Measurements from ENCODE around the gene HDC. TPM values are rescaled to one million over a fixed set of nuclear protein-coding genes. Genes with fewer than 3 reads are reported as not detected.
A peak's percentile ranks its signal among the peaks of the same experiment; 100 is the strongest.

Gene HDC
- total RNA-seq, 6 donors from 2014 or later: 0.30 to 6.3 (median 3.4) TPM

- peak overlapping the region in 1 of 4 donors; percentile 37 for H3K27ac ChIP-seq
- no peaks in the 10 kb centered on the region for H3K27me3 ChIP-seq
- ATAC-seq (ENCODE audit: low FRiP score in 2 of 2) (peak in 1 of 2 donors; percentile 46), DNase-seq (no peak)
- TF ChIP-seq EP300 (IDR thresholded peaks at IDR 0.05) (no peak), POLR2A (IDR thresholded peaks at IDR 0.05) (no peak), POLR2AphosphoS5 (IDR thresholded peaks at IDR 0.05) (no peak)
- TF ChIP-seq, protein P1, sequence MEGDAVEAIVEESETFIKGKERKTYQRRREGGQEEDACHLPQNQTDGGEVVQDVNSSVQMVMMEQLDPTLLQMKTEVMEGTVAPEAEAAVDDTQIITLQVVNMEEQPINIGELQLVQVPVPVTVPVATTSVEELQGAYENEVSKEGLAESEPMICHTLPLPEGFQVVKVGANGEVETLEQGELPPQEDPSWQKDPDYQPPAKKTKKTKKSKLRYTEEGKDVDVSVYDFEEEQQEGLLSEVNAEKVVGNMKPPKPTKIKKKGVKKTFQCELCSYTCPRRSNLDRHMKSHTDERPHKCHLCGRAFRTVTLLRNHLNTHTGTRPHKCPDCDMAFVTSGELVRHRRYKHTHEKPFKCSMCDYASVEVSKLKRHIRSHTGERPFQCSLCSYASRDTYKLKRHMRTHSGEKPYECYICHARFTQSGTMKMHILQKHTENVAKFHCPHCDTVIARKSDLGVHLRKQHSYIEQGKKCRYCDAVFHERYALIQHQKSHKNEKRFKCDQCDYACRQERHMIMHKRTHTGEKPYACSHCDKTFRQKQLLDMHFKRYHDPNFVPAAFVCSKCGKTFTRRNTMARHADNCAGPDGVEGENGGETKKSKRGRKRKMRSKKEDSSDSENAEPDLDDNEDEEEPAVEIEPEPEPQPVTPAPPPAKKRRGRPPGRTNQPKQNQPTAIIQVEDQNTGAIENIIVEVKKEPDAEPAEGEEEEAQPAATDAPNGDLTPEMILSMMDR (IDR thresholded peaks at IDR 0.05): no peak
- 61 to 64% methylated on average over 3 of the region's 3 CpGs for WGBS, 2 donors
- H3K4me1 ChIP-seq: peaks cover 0 to 8% (median 2%) of the 10 kb centered on the region in 4 donors
- H3K36me3 ChIP-seq: no peaks in the 10 kb centered on the region
- H3K9me3 ChIP-seq: no peaks in the 10 kb centered on the region
- no peak overlapping the region for H3K4me3 ChIP-seq
Measured at GRCh38 chr15:50257924-50258323, 7.6 kb downstream of the HDC start.

DNA sequence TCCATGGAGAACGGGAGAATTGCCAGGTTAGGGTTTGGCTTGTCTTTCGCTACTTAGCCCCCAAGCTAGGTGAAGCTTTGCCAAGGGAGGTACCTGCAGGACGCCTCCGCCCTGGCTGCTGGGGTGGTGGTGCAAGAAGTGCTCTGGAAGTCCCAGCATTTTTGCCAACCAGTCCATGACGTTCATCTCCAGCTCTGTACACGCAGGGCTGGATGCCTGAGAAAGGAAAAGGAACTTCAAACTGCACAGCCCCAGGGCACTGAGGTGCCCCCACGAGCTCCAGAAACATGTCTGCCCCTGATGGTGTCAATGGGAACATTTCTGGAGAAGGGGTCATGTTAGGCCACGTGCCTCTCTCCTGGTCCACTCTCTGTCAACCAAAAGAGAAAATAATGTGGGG is 8.2 kb downstream of the HDC start:
- 76 to 86% methylated on average over 7 to 8 of the region's 8 CpGs for WGBS, 2 donors
- Histone ChIP-seq H3K27me3 (no peaks in the 10 kb centered on the region), H3K36me3 (no peaks in the 10 kb centered on the region), H3K4me1 (peaks cover 0 to 4% (median 2%) of the 10 kb centered on the region in 4 donors), H3K9me3 (no peaks in the 10 kb centered on the region), H3K27ac (peak overlapping the region in 1 of 4 donors; percentile 37), H3K4me3 (no peak overlapping the region)
- ATAC-seq (ENCODE audit: low FRiP score in 2 of 2) (no peak), DNase-seq (peak in 1 of 2 donors; percentile 20)
- TF ChIP-seq, protein P1 (IDR thresholded peaks at IDR 0.05): no peak
- no peak for TF ChIP-seq POLR2AphosphoS5 (IDR thresholded peaks at IDR 0.05)
- TF ChIP-seq POLR2A (IDR thresholded peaks at IDR 0.05): no peak
- no peak for TF ChIP-seq EP300 (IDR thresholded peaks at IDR 0.05)

- no peak for ATAC-seq (ENCODE audit: low FRiP score in 2 of 2)
- DNase-seq: no peak
- 49 to 56% methylated on average over 5 of the region's 5 CpGs for WGBS, 2 donors
Measured at GRCh38 chr15:50256188-50257041, 9.1 kb downstream of the HDC start.

GRCh38 chr15:50252556-50252955 is 13.0 kb downstream of the HDC start:
- WGBS, 2 donors: 94 to 95% methylated on average over 8 to 11 of the region's 11 CpGs
- Histone ChIP-seq H3K4me1 (peaks cover 0 to 9% (median 1%) of the 10 kb centered on the region in 4 donors), H3K4me3 (no peak overlapping the region), H3K36me3 (no peaks in the 10 kb centered on the region), H3K27ac (no peak overlapping the region), H3K27me3 (no peaks in the 10 kb centered on the region), H3K9me3 (no peaks in the 10 kb centered on the region)
- no peak for ATAC-seq (ENCODE audit: low FRiP score in 2 of 2)
- no peak for DNase-seq
- no peak for TF ChIP-seq POLR2AphosphoS5 (IDR thresholded peaks at IDR 0.05)
- no peak for TF ChIP-seq EP300 (IDR thresholded peaks at IDR 0.05)
- TF ChIP-seq POLR2A (IDR thresholded peaks at IDR 0.05): no peak
- TF ChIP-seq, protein P1 (IDR thresholded peaks at IDR 0.05): no peak

More at GRCh38 chr15:50256188-50257041, 9.1 kb downstream of the HDC start:
- no peak overlapping the region for H3K27ac ChIP-seq
- H3K27me3 ChIP-seq: no peaks in the 10 kb centered on the region
- no peak for TF ChIP-seq POLR2A (IDR thresholded peaks at IDR 0.05)
- TF ChIP-seq POLR2AphosphoS5 (IDR thresholded peaks at IDR 0.05): no peak
- TF ChIP-seq, protein P1 (IDR thresholded peaks at IDR 0.05): no peak
- TF ChIP-seq EP300 (IDR thresholded peaks at IDR 0.05): no peak
- no peak overlapping the region for H3K4me3 ChIP-seq
- H3K36me3 ChIP-seq: no peaks in the 10 kb centered on the region
- no peaks in the 10 kb centered on the region for H3K9me3 ChIP-seq
- H3K4me1 ChIP-seq: peaks cover 0 to 4% (median 0%) of the 10 kb centered on the region in 4 donors

Measured in upper lobe of left lung (tissue), 6 donors.